Sigmoid colon (tissue), 4 donors: ENCODE measurements around the gene MDFI.

Experiments used
- CTCF ChIP-seq, 4 experiments: fragments of 450-650 bp in 3 of 4; fragments of 200-600 bp in 1 of 4; IDR thresholded peaks; one replicate each; pipeline ENCODE4 v1.5.1; 2016 to 2019; ENCODE audit warnings: antibody characterized with exemption in 4 of 4, mild to moderate bottlenecking in 3 of 4, moderate library complexity in 2 of 4
- POLR2AphosphoS5 ChIP-seq, 4 donors: sonication (generic); formaldehyde crosslinking; IDR thresholded peaks; one replicate each; pipeline ENCODE4 v1.6.1; 2017; ENCODE audit warnings: antibody characterized with exemption in 4 of 4

DNA sequence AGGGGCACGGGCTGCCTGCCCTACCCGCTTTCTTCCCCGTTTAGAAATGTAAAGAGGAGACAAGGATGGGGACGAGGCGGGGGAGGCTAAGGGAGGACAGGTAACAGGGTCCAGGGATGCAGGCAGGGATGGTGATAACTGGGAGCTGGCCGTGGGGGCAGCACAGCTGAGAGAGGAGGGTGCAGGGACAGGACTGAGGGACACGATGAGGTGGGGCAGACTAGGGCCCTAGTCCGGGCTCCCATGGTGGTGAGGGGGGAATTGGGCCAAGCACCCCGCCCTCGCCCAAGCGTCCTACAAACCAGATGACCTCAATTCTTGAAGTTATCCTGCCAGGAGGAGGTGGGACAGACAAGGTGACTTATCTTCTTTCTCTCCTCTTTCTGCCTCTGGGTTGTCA is 44.4 kb upstream of the MDFI start:
- TF ChIP-seq POLR2AphosphoS5 (IDR thresholded peaks at IDR 0.05) (no peak), CTCF (IDR thresholded peaks at IDR 0.05) (no peak)
